ENCODE results near the gene PNLIPRP3.
"Not testable (repeated sequence)": the region's sequence is repeated elsewhere in the genome, so short reads cannot be mapped to it uniquely, and the experiment has no call there.

PNLIPRP3 gene
- total RNA-seq = 0 reads per million in 4 experiments

- DNase-seq = no peak
Measured at GRCh38 chr10:116427671-116428070, at the start of gene PNLIPRP3. PNLIPRP3 (plus strand) TSS chr10:116427847; CDS start chr10:116428013, 166 bp downstream.

- no peak for DNase-seq
Measured at GRCh38 chr10:116382290-116382689, 45.4 kb upstream of the PNLIPRP3 start.

GRCh38 chr10:116385311-116385710, 42.3 kb upstream of the PNLIPRP3 start:
- DNase-seq = no peak

GRCh38 chr10:116385994-116386809, 41.4 kb upstream of the PNLIPRP3 start:
- DNase-seq = no peak

GRCh38 chr10:116393246-116393831, 34.3 kb upstream of the PNLIPRP3 start:
- not testable (repeated sequence) for DNase-seq

GRCh38 chr10:116395223-116395985, 32.2 kb upstream of the PNLIPRP3 start:
- DNase-seq = no peak

- DNase-seq = no peak
Measured at GRCh38 chr10:116398224-116398623, 29.4 kb upstream of the PNLIPRP3 start.

GRCh38 chr10:116402858-116403257, 24.8 kb upstream of the PNLIPRP3 start:
- no peak for DNase-seq

- DNase-seq = no peak
Measured at GRCh38 chr10:116403740-116404250, 23.9 kb upstream of the PNLIPRP3 start.

GRCh38 chr10:116408719-116409118, 18.9 kb upstream of the PNLIPRP3 start:
- no peak for DNase-seq

- DNase-seq = no peak
Measured at GRCh38 chr10:116410351-116410750, 17.3 kb upstream of the PNLIPRP3 start.

- DNase-seq = no peak
Measured at GRCh38 chr10:116417821-116418220, 9.8 kb upstream of the PNLIPRP3 start.

GRCh38 chr10:116418389-116418788, 9.3 kb upstream of the PNLIPRP3 start:
- DNase-seq = no peak

- no peak for DNase-seq
Measured at GRCh38 chr10:116421815-116422214, 5.8 kb upstream of the PNLIPRP3 start.

GRCh38 chr10:116429288-116429977, 1.8 kb downstream of the PNLIPRP3 start:
- DNase-seq = no peak

GRCh38 chr10:116430288-116430687, 2.6 kb downstream of the PNLIPRP3 start:
- no peak for DNase-seq

- DNase-seq = no peak
Measured at GRCh38 chr10:116431598-116431997, 4.0 kb downstream of the PNLIPRP3 start.

GRCh38 chr10:116437076-116437692, 9.5 kb downstream of the PNLIPRP3 start:
- no peak for DNase-seq

- DNase-seq = no peak
Measured at GRCh38 chr10:116440330-116441030, 12.8 kb downstream of the PNLIPRP3 start.

GRCh38 chr10:116444527-116445142, 17.0 kb downstream of the PNLIPRP3 start:
- no peak for DNase-seq

- DNase-seq = no peak
Measured at GRCh38 chr10:116450861-116451260, 23.2 kb downstream of the PNLIPRP3 start.
